OCI-LY3 (cell line): ENCODE data around the gene LRBA.

Experiments used
- H2AFZ ChIP-seq: fragments of 200-600, 300-600 bp; shearing (Covaris generic); 2 replicates; pipeline ENCODE4 v1.6.0; 2014; ENCODE audit warnings: antibody characterized with exemption, low read depth, low read length
- H3K27ac ChIP-seq: fragments of 200-600, 300-600 bp; sonication (generic); 2 replicates; pipeline ENCODE4 v1.5.1; 2014; ENCODE audit warnings: mild to moderate bottlenecking, low read length, moderate library complexity, mixed read lengths
- H3K27me3 ChIP-seq: fragments of 200-600, 300-600 bp; sonication (generic); 2 replicates; pipeline ENCODE4 v1.6.1; 2014; ENCODE audit warnings: low read depth, low read length, mixed read lengths
- H3K36me3 ChIP-seq: fragments of 200-600, 300-600 bp; sonication (generic); replicated peaks from 2 replicates; pipeline ENCODE3; 2014; ENCODE audit warnings: low read depth, low read length, mixed read lengths
- H3K4me1 ChIP-seq: fragments of 300-600, 200-600 bp; sonication (generic); 2 replicates; pipeline ENCODE4 v1.6.1; 2014; ENCODE audit warnings: low read length, mixed read lengths
- H3K4me2 ChIP-seq: fragments of 200-600, 300-600 bp; sonication (generic); 2 replicates; pipeline ENCODE4 v1.6.1; 2014; ENCODE audit warnings: low read length, mixed read lengths
- H3K4me3 ChIP-seq: fragments of 300-600, 200-600 bp; sonication (generic); 2 replicates; pipeline ENCODE4 v1.5.1; 2014; ENCODE audit warnings: antibody characterized with exemption, mild to moderate bottlenecking, low read length, moderate library complexity
- H3K79me2 ChIP-seq: fragments of 300-600, 200-600 bp; shearing (Covaris generic); 2 replicates; pipeline ENCODE4 v1.6.1; 2014; ENCODE audit warnings: mild to moderate bottlenecking, low read length, mixed read lengths
- H3K9ac ChIP-seq: fragments of 300-600, 200-600 bp; shearing (Covaris generic); 2 replicates; pipeline ENCODE4 v1.6.0; 2014; ENCODE audit warnings: mild to moderate bottlenecking, low read length, moderate library complexity
- H3K9me3 ChIP-seq: fragments of 200-600, 300-600 bp; shearing (Covaris generic); 2 replicates; pipeline ENCODE4 v1.6.1; 2014; ENCODE audit warnings: low read length, mixed read lengths; ENCODE audit not compliant: insufficient read depth
- H4K20me1 ChIP-seq: fragments of 200-600, 300-600 bp; sonication (generic); 2 replicates; pipeline ENCODE4 v1.6.1; 2016; ENCODE audit warnings: low read length, mixed read lengths; ENCODE audit not compliant: insufficient read depth
- CTCF ChIP-seq: fragments of 200-600, 300-600 bp; sonication (generic); IDR thresholded peaks from 2 replicates; pipeline ENCODE4 v1.5.1; 2014; ENCODE audit warnings: antibody characterized with exemption, low read length, low read depth
- EZH2phosphoT487 ChIP-seq: fragments of 200-600 bp; shearing (Covaris generic); IDR thresholded peaks from 2 replicates; pipeline ENCODE4 v1.6.1; 2018; ENCODE audit warnings: antibody characterized with exemption, mixed run types, low read depth

LRBA gene

GRCh38 chr4:151025759-151026158, 10.7 kb upstream of the LRBA start:
- TF ChIP-seq CTCF (no peak), EZH2phosphoT487 (no peak)
- Histone ChIP-seq H2AFZ (no peak overlapping the region), H3K9ac (no peak overlapping the region), H3K36me3 (no peaks in the 10 kb centered on the region), H3K27ac (no peak overlapping the region), H3K79me2 (no peaks in the 10 kb centered on the region), H3K4me1 (no peaks in the 10 kb centered on the region), H4K20me1 (no peaks in the 10 kb centered on the region), H3K4me2 (no peak overlapping the region), H3K27me3 (0 out of 2 replicates have a peak, but pooled peaks cover 4% of the 10 kb centered on the region), H3K9me3 (no peaks in the 10 kb centered on the region), H3K4me3 (no peak overlapping the region)

- no peak overlapping the region for H3K27ac ChIP-seq
- H3K4me3 ChIP-seq, result no peak overlapping the region
- peaks cover 9% of the 10 kb centered on the region; the same call in 1 of the 2 replicates for H3K27me3 ChIP-seq
- H2AFZ ChIP-seq, result no peak overlapping the region
- no peaks in the 10 kb centered on the region for H3K79me2 ChIP-seq
- no peak overlapping the region for H3K4me2 ChIP-seq
- H3K36me3 ChIP-seq, result no peaks in the 10 kb centered on the region
- H4K20me1 ChIP-seq, result no peaks in the 10 kb centered on the region
- TF ChIP-seq EZH2phosphoT487 (no peak), CTCF (no peak)
- H3K9me3 ChIP-seq, result no peaks in the 10 kb centered on the region
- peaks cover 4% of the 10 kb centered on the region for H3K4me1 ChIP-seq
- no peak overlapping the region for H3K9ac ChIP-seq
These were observed 7.5 kb upstream of the LRBA start for GRCh38 chr4:151022586-151022985.

- no peaks in the 10 kb centered on the region for H3K9me3 ChIP-seq
- H4K20me1 ChIP-seq, result no peaks in the 10 kb centered on the region
- H3K4me2 ChIP-seq, result no peak overlapping the region
- TF ChIP-seq EZH2phosphoT487 (no peak), CTCF (no peak)
- H3K36me3 ChIP-seq, result no peaks in the 10 kb centered on the region
- H3K27ac ChIP-seq, result no peak overlapping the region
- no peak overlapping the region for H3K9ac ChIP-seq
- no peak overlapping the region for H3K4me3 ChIP-seq
- H3K4me1 ChIP-seq, result peaks cover 7% of the 10 kb centered on the region
- no peaks in the 10 kb centered on the region for H3K79me2 ChIP-seq
- H2AFZ ChIP-seq, result no peak overlapping the region
- peaks cover 6% of the 10 kb centered on the region; the same call in 1 of the 2 replicates for H3K27me3 ChIP-seq
These were observed 6.7 kb upstream of the LRBA start for GRCh38 chr4:151021637-151022334.

GRCh38 chr4:151015459-151016347, 619 bp upstream of the LRBA start:
- TF ChIP-seq EZH2phosphoT487 (no peak), CTCF (no peak)
- H3K27ac ChIP-seq, result peak overlapping the region; percentile 80
- peak overlapping the region; percentile 90 for H3K4me3 ChIP-seq
- no peaks in the 10 kb centered on the region for H3K9me3 ChIP-seq
- H3K79me2 ChIP-seq, result peaks cover 25% of the 10 kb centered on the region
- no peaks in the 10 kb centered on the region for H3K36me3 ChIP-seq
- peak overlapping the region; percentile 100 for H2AFZ ChIP-seq
- H3K9ac ChIP-seq, result peak overlapping the region; percentile 95
- no peaks in the 10 kb centered on the region for H4K20me1 ChIP-seq
- H3K27me3 ChIP-seq, result peaks cover 4% of the 10 kb centered on the region; the same call in 1 of the 2 replicates
- H3K4me2 ChIP-seq, result peak overlapping the region; percentile 81
- peaks cover 21% of the 10 kb centered on the region for H3K4me1 ChIP-seq
